H4 (cell line): ENCODE measurements around the gene PWP2. TPM values are rescaled to one million over a fixed set of nuclear protein-coding genes. Genes with fewer than 3 reads are reported as not detected.
"Not testable (repeated sequence)": the region's sequence is repeated elsewhere in the genome, so short reads cannot be mapped to it uniquely, and the experiment has no call there.

Source experiments
- DNase-seq: peaks from one replicate; pipeline ENCODE4 v3.0.0-alpha.2; 2015; ENCODE audit warnings: low spot score
- total RNA-seq: library from RNA; depleted of rRNA; stranded (reverse); fragments of >200 nt; shearing (Covaris generic); gene quantifications from 2 replicates; pipeline ENCODE4 v1.2.3, GENCODE V29; 2014

Gene PWP2
- total RNA-seq, 1 experiment from 2014 or later: 11.5 TPM

GRCh38 chr21:44138039-44138438, 30.8 kb downstream of the PWP2 start:
- not testable (repeated sequence) for DNase-seq

DNA sequence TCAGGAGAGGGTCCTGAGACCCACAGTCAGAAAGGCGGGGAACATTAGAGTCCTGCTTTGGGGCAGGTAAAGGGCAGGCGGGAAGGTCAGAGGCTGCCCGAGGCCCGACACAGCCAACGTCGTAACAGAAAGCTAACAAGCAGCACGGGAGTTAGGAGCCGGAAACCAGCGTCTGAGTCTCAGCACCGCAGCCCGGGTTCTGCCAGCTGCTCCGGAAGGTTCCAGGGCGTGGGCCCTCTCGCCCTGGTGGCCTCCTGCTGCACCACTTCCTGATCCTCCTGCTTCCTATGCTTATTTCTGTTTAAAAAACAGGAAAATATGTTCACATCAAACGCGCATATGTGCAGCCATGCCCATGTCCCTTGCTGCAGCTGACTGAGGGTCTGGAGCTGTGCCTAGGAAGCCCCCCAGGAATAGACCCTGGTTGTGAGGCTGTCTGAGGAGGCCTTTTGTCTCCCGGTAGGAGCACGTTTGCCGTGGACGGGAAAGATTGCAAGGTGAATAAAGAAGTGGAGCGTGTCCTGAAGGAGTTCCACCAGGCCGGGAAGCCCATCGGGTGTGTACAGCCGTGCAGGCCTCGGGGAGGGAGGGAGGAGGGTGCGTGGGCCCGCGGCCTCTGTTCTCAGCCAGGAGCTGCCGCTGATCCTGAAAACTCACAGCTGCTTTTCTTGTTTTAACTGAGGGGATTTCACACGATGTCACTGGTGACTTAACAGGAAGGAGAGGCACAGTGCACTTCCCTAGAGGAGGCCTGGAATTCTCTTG, 32.8 kb downstream of the PWP2 start:
- not testable (repeated sequence) for DNase-seq

GRCh38 chr21:44140552-44140932, 33.3 kb downstream of the PWP2 start:
- DNase-seq: not testable (repeated sequence)

DNA sequence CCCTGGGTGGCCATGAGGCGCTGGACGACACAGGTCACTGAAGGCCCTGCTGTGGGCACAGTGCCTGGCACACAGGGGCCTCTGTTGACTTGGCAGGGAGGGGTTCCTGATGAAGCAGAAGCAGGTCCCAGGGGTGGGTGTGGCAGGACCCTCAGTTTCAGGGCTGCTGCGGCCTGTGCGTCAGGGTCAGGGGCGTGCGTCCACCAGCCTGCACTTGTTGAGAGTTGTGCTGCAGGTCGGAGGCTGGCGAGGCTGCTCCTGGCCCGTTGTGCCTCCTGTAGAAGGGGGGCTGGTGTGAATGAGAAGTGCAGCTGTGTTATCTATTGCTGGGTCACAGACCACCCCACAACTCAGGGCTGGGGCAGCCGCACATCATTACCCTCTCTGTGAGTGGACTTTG, 35.3 kb downstream of the PWP2 start:
- not testable (repeated sequence) for DNase-seq

- not testable (repeated sequence) for DNase-seq
Measured at GRCh38 chr21:44143380-44143779, 36.2 kb downstream of the PWP2 start.

GRCh38 chr21:44143996-44144395, 36.8 kb downstream of the PWP2 start:
- not testable (repeated sequence) for DNase-seq

DNA sequence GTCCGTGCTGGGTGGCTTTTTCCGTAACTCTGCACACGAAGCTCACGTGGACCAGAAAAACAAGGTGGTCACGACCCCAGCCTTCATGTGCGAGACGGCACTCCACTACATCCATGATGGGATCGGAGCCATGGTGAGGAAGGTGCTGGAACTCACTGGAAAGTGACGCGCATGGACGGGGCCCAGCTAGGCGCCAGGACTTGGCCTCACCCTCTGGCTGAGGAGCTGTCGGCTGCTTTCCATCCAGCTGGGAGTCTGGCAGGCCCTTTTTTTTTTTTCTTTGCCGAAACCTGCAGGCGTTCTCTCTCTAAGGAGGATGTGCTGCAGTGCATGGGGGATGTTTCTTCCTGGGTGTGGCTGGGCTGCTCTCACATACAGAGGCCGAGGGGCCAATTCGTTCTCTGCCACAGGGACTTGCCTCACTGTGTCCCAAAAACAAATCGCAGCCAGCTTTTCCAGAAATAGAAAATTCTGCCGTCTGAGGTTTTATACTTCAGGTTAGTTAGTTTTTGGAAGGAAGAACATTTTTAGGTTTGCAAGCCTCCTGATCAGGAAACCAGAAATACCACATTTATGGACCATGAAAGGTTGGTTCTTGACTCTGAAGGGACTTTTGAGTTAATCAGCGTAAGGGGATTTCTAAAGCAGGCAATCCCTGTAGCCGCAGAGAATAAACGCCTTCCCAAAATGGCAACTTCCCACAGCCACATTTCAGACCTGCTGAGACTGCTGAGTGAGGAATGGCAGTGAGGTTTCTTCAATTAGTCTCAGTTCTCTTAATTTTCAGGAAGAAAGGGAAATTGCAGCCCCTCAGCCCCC, 37.8 kb downstream of the PWP2 start:
- DNase-seq: not testable (repeated sequence)

- DNase-seq: not testable (repeated sequence)
Measured at GRCh38 chr21:44145616-44146015, 38.4 kb downstream of the PWP2 start.

DNA sequence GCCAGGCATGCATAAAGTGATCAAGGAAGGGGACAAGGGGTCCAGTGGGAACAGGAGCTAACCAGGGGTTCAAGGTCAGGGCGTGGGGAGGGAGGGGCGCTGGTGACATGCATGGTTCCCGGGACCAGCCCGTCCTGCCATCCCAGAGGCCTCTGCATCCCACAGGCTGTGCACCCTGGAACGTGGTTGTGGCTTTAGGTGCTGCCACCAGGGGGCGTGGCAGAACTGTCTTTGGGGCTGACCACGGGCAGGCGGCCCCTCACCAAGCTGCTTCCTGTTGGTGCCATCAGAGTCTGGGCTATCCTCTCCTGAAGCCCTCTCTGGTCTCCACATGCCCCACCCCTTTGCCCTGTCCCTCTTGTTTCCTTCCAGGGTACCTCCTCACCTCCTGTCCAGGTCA, 39.9 kb downstream of the PWP2 start:
- not testable (repeated sequence) for DNase-seq

DNA sequence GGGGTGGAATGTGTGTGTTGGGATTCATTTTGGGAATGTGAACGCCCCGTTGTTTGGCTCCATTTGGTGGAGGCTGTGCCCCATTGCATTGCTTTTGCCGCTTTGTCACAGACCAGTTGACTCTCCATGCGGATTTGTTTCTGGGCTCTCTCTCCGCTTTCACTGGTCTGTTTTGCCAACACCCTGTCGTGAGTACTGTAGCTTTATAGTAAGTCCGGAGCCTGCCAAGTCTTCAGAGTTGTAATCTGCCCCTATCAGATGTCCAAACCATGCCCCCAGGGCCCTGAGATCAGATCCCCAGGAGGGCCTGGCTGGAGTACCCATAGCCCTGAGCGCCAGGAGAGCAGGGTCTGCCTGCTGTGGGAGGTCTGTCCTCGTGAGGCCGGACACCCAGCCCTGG, 43.1 kb downstream of the PWP2 start:
- DNase-seq: not testable (repeated sequence)

- DNase-seq: not testable (repeated sequence)
Measured at GRCh38 chr21:44153214-44153888, 46.2 kb downstream of the PWP2 start.

DNA sequence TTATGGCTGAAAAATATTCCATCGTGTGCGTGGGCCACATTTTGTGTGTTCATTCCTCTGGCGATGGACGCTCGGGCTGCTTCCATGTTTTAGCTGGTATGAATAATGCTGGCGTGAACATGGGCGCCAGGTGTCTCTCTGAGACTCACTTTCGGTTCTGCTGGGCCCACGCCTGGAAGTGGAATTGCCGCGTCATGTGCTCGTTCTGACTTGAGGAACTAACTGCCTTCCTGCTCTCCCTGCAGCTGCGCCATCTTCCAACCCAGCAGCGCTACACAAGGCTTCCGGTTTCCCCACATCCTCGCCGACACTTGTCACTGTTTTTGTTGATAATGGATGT, 46.7 kb downstream of the PWP2 start:
- DNase-seq: not testable (repeated sequence)

GRCh38 chr21:44154816-44155230, 47.6 kb downstream of the PWP2 start:
- DNase-seq: not testable (repeated sequence)

- DNase-seq: not testable (repeated sequence)
Measured at GRCh38 chr21:44155231-44155993, 48.2 kb downstream of the PWP2 start.

- DNase-seq: not testable (repeated sequence)
Measured at GRCh38 chr21:44155994-44156380, 48.8 kb downstream of the PWP2 start.

DNA sequence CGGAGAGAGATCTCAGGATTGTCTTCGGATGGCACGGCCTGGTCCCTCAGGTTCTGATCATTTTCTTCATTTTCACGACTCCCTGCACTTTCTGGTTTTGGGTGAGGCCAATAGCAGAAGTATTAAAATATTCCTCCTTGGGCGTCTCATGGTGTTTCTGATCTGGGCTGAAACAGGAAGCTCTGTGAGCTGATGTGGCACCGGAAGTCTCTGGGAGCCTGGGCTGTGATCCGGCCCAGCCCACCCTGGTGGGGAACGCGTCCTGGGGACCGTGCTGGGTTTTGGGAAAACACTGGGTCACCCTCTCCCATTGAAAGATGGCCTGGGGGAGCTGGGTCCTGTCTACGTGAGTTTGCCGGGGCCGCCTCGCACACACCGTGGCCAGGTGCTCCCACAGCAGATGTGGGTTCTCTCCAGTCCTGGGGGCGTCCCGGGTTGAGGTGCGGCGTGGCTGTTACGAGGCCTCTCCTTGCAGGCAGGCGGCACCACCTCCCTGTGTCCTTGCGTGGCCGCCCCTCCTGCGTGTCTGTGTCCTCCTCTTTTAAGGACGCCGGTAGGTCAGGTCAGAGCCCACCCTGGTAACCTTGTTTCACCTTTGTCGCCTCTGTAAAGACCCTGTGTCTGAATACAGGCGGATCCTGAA, 50.4 kb downstream of the PWP2 start:
- DNase-seq: not testable (repeated sequence)

- not testable (repeated sequence) for DNase-seq
Measured at GRCh38 chr21:44158082-44158468, 50.9 kb downstream of the PWP2 start.

- DNase-seq: not testable (repeated sequence)
Measured at GRCh38 chr21:44159349-44160297, 52.4 kb downstream of the PWP2 start.

GRCh38 chr21:44160298-44160672, 53.1 kb downstream of the PWP2 start:
- not testable (repeated sequence) for DNase-seq

DNA sequence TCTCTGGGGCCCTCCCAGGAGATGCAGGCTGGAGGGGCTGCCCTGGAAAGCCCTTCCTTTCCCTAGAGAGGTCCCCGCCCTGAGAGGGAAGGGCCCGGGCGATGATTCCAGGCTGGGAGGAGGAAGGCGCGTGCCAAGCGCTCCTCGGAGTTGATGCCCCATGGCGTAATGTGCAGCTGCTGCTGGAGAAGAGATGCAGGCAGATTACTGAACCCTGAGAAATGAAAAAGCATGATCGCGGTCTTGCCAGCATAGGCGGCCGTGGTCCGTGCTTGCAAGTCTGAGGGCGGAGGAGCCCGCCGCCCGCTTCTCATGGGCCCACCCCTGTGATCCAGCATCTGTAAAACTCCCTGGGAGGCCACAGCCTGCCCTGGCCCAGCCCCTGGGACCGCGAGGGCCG, 53.6 kb downstream of the PWP2 start:
- not testable (repeated sequence) for DNase-seq
